ENCODE data around the gene OR5AN1. TPM values are rescaled to one million over a fixed set of nuclear protein-coding genes. Genes with fewer than 3 reads are reported as not detected.
"Not testable (repeated sequence)": the region's sequence is repeated elsewhere in the genome, so short reads cannot be mapped to it uniquely, and the experiment has no call there.

The OR5AN1 gene
- total and polyA plus RNA-seq, 2 experiments from 2014 or later = not detected

DNA sequence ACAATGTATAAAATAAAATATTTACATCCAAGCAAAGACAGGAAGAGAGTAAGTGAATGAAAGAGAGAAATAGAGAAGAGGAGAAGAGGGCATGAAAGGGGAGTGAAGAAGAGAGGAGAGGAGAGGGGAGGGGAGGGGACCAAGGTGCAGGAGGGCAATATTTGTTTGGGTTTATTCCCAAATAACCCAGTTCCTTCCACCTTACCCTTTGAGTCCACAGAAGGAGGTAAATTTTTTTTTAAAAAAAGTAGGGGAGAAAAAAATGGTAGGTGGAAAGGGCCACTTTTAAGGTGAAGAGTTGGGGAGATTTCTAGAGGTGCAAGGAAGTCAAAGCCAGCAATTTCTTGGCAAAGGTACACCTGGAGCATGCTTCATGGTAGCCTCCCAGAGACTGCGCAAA is 2.1 kb upstream of the OR5AN1 start:
- H3K4me3 ChIP-seq = no peak overlapping the region
- no peaks in the 10 kb centered on the region for H3K36me3 ChIP-seq
- no peaks in the 10 kb centered on the region for H3K4me1 ChIP-seq (ENCODE audit: low read depth)
- no peaks in the 10 kb centered on the region for H3K27me3 ChIP-seq
- no peaks in the 10 kb centered on the region for H3K9me3 ChIP-seq (ENCODE audit: low read depth)
- no peak overlapping the region for H3K27ac ChIP-seq
- DNase-seq (ENCODE audit: low read depth in 1 of 2, low spot score in 1 of 2) = no peak
- TF ChIP-seq CTCF (IDR thresholded peaks at IDR 0.05; ENCODE audit: low read depth, low read length) = no peak

DNA sequence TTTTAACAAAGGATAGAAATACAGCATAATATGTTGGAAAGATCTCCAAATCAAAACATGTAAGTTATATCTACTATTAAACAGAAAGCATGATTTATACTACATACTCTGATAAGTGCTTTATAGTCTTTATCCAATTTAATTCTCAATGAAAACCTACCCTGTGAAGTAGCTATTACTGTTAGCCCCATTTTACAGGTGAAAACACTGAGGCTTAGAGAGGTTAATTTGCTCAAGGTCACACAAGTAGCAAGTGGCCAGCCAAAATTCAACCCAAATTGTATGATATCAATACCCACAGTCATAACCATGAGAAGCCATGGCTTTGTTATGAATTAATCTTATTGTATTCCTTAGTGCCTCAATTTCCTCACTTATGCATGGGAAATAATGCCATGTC is 675 bp upstream of the OR5AN1 start:
- Histone ChIP-seq H3K4me3 (no peak overlapping the region), H3K27me3 (no peaks in the 10 kb centered on the region)
- TF ChIP-seq CTCF (IDR thresholded peaks at IDR 0.05; ENCODE audit: low read depth, low read length) = no peak

GRCh38 chr11:59365232-59366018 is 6.7 kb downstream of the OR5AN1 start:
- no peaks in the 10 kb centered on the region for H3K27me3 ChIP-seq
- H3K36me3 ChIP-seq = no peaks in the 10 kb centered on the region
- H3K4me1 ChIP-seq (ENCODE audit: low read depth) = no peaks in the 10 kb centered on the region
- peak in 1 of 2 donors; percentile 1 for DNase-seq (ENCODE audit: low read depth in 1 of 2, low spot score in 1 of 2)
- no peaks in the 10 kb centered on the region for H3K9me3 ChIP-seq (ENCODE audit: low read depth)
- H3K4me3 ChIP-seq = no peak overlapping the region
- no peak overlapping the region for H3K27ac ChIP-seq
- no peak for TF ChIP-seq CTCF (IDR thresholded peaks at IDR 0.05; ENCODE audit: low read depth, low read length)

More for the DNA sequence above, 675 bp upstream of the OR5AN1 start:
- H3K4me1 ChIP-seq (ENCODE audit: low read depth) = no peaks in the 10 kb centered on the region
- no peaks in the 10 kb centered on the region for H3K9me3 ChIP-seq (ENCODE audit: low read depth)
- DNase-seq (ENCODE audit: low read depth in 1 of 2, low spot score in 1 of 2) = no peak
- H3K36me3 ChIP-seq = no peaks in the 10 kb centered on the region
- H3K27ac ChIP-seq = no peak overlapping the region

GRCh38 chr11:59368238-59369022 is 9.7 kb downstream of the OR5AN1 start:
- Histone ChIP-seq H3K36me3 (no peaks in the 10 kb centered on the region), H3K27ac (no peak overlapping the region), H3K4me1 (ENCODE audit: low read depth) (no peaks in the 10 kb centered on the region), H3K9me3 (ENCODE audit: low read depth) (no peaks in the 10 kb centered on the region), H3K4me3 (no peak overlapping the region), H3K27me3 (no peaks in the 10 kb centered on the region)
- DNase-seq (ENCODE audit: low read depth in 1 of 2, low spot score in 1 of 2) = no peak
- TF ChIP-seq CTCF (IDR thresholded peaks at IDR 0.05; ENCODE audit: low read depth, low read length) = no peak

- not testable (repeated sequence) for H3K27me3 ChIP-seq; H3K4me1 ChIP-seq (ENCODE audit: low read depth); H3K27ac ChIP-seq
These were observed 13.6 kb downstream of the OR5AN1 start for GRCh38 chr11:59372324-59372723.

More at GRCh38 chr11:59372324-59372723, 13.6 kb downstream of the OR5AN1 start:
- not testable (repeated sequence) for DNase-seq (ENCODE audit: low read depth in 1 of 2, low spot score in 1 of 2); H3K4me3 ChIP-seq; H3K9me3 ChIP-seq (ENCODE audit: low read depth); H3K36me3 ChIP-seq
